G401 (cell line): ENCODE measurements around the gene WBP1. TPM values are rescaled to one million over a fixed set of nuclear protein-coding genes. Genes with fewer than 3 reads are reported as not detected.
"Not testable (repeated sequence)": the region's sequence is repeated elsewhere in the genome, so short reads cannot be mapped to it uniquely, and the experiment has no call there.

Source experiments
- DNase-seq: peaks from one replicate; pipeline ENCODE4 v3.0.0-alpha.2; 2015; ENCODE audit warnings: low spot score
- in situ Hi-C: cut with HindIII; loops from 2 replicates; pipeline ENCODE4 v1.10.0; 2016; ENCODE audit warnings: low sequenced_read_pairs, mixed read lengths
- total RNA-seq: library from RNA; depleted of rRNA; stranded (reverse); fragments of >200 nt; shearing (Covaris generic); gene quantifications from 2 replicates; pipeline ENCODE4 v1.2.3, GENCODE V29; 2014

Gene WBP1
- total RNA-seq, 1 experiment from 2014 or later: 72.2 TPM

DNA sequence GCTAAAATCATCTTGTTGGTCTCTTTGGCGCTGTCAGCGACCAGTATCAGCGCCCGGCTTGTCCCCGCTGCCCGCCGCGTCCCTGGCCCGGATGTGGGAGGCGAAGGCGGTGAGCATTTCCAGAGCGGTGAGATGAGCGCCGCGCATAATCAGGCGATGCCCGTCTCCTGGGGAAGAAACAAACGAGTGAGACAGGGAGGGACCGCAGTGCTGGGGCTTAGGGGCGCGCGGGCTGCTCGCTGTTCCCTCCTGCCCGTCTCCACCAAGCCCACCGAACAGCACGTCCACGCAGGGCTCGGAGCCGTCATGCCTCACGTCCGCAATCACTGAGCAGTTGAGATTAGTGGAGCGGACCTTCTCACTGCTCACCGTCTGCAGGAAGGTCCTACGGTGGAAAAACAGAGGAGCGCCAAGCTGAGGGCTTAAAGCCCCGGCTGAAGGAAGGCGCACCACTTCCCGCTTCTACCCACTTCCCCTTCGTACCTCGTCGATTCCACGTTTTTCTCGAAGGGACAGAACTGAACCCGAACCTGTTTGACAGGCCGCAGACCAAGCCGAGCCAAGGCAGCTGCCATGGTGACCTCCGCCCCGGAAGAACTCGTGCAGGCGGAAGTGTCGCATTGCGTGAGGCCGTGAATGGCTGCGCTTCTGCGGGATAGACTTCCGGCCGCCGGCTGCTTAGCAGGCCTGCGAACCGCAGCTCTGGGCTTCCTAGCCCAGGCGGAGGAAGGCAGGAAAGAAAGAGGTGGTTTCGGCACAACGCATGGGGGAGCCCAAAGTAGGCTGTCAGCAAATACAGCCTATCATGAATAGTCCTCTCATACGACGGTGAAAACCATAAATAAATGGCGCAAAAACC lies 14.1 kb downstream of the WBP1 start, which contains the start of gene MRPL53:
Gene MRPL53 (minus strand): TSS at position 595 of the 859 bp plus-strand sequence. CDS start 20 bp downstream, at position 575.
- in situ Hi-C loops: no loop called here
- peak; percentile 95 for DNase-seq

DNA sequence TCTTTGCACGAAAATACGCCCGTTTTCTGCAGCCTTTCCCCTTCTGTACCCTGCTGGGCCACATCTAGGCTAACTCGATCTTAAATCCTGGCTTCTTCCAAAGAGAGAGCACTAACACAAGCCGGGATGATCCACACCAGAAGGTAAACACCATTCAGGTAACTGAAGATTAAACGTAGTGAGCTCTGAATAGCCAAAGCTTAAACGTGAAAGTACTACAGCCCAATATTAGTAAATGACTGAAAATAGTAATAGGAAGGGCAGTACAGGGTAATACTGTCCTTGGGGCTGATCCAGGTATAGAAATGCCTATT lies 14.7 kb downstream of the WBP1 start:
- in situ Hi-C loops: no loop called here
- DNase-seq: no peak

GRCh38 chr2:74474481-74474880 lies 16.2 kb downstream of the WBP1 start:
- no peak for DNase-seq
- in situ Hi-C loops: no loop called here

- in situ Hi-C loops: no loop called here
- no peak for DNase-seq
These were observed 16.7 kb downstream of the WBP1 start for GRCh38 chr2:74474899-74475298.

- DNase-seq: no peak
- in situ Hi-C loops: no loop called here
These were observed 23.2 kb downstream of the WBP1 start for GRCh38 chr2:74481431-74481830.

DNA sequence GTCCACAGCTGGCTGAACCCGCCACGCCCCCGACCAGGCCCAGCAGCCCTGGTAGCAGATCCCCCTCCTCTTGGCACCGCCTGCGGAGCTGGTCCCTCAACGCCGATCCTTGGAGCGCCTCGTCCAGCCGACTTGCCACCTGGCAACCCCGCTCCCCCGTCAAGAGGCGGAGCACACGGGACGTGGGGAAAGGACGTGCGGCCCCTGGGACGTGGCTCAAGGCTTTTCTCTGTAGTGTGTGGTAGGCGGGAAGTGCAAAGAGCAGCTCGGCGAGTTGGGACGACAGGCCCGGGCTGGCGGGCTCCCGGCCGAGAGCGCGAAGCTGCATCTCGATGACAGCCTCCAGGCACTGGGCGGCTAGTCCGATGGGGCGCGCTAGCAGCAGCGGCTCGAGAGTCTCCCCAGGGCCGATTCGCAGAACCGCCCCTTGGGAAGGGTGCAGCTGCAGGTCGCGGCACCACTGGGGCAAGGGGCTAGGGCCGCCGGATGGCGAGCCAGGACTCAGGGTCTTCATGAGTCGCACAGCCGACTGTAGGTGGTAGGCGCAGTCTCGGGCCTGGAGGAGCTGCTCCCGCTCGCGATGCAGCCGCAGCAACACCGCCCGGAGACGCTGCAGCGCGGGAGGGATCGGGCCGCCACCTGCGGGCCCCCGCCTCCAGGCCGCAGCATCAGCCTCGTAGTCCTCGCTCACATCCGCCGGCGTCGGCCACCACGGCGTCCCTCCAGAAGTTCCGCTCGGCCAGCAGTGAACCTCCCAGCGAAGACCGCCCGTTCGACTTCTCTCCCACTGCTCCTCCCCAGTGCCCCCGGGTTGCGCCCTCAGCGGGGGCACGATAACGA lies 23.9 kb downstream of the WBP1 start:
- in situ Hi-C loops: no loop called here
- DNase-seq: no peak

DNA sequence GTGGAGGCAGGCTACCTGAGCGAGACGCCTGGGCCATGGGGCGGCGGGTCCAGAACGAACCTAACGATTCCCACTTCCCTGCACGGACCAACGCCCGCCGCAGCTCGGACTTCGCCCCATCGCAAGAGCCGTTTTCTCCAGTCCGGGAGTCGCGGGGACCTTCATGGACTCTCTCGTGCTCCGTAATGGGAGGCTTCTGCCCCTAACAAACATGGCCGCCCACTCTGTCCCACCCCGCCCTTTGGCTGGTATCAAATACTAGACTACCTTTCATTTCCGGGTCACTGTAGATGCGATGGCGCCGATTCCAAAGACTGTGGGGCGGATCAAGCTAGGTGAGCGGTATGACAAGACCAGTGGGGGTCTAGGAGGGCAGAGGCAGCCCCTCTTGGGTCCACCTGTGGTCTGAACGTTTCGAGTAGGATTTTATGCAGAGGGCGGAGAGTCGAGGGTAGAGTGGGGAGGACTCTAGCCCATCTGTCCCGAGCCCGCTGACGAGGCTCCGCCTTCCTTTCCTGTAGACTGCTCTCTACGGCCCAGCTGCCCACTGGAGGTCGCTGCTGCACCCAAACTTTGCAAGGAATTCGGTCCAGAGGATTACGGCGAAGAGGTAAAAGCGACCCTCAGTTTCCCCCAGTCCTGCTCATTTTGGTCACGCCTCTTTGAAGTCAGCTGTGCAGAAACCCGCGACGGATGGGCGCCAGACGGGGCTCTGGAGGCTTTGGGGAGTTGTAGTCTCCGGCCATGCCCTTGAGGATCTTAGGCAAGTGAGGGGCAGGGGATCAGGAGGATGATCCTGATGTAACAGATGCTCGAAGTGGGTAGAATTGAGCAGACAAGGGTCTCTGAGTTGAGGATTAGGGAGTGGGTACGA lies 24.8 kb downstream of the WBP1 start, which contains the start of the genes CCDC142 and TTC31:
Gene CCDC142 (minus strand): TSS at position 198 of the 874 bp plus-strand sequence. CDS start 161 bp downstream, at position 37.
Gene TTC31 (plus strand): TSS at position 281 of the 874 bp plus-strand sequence. CDS start 15 bp downstream, at position 296.
- in situ Hi-C loops: no loop called here
- peak; percentile 97 for DNase-seq

DNA sequence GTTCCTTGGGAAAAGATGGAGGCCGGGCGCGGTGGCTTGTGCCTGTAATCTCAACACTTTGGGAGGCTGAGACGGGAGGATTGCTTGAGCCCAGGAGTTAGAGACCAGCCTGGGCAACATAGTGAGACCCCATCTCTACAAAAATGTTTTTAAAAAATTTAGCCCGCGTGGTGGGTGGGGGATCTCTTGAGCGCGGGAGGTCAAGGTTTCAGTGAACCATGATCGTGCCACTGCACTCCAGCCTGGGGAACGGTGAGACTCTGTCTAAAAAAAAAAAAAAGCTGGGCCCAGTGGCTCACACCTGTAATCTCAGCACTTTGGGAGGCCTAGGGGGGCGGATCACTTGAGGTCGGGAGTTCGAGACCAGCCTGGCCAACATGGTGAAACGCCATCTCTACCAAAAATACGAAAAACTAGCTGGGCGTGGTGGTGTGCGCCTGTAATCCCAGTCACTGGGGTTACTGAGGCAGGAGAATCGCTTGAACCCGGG lies 25.5 kb downstream of the WBP1 start:
- DNase-seq, in situ Hi-C loops: not testable (repeated sequence)

DNA sequence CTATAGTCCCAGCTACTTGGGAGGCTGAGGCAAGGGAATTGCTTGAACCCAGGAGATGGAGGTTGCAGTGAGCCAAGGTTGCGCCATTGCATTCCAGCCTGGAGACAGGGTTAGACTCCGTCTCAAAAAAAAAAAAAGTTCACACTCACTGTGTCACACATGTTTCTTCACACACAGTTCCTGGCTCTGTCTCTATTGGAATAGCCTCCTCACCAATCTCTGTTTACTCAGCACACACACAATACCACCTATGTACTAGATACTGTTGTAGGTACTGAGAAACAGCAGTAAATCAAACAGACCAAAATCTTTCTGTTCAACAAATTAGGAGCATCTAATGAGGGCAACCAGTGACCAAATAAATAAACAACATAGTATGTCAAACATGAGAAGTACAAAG lies 27.9 kb downstream of the WBP1 start:
- in situ Hi-C loops: no loop called here
- no peak for DNase-seq

- in situ Hi-C loops: no loop called here
- DNase-seq: no peak
These were observed 30.6 kb downstream of the WBP1 start for GRCh38 chr2:74488643-74489481.

GRCh38 chr2:74489906-74490305 lies 31.7 kb downstream of the WBP1 start:
- no peak for DNase-seq
- in situ Hi-C loops: no loop called here

- in situ Hi-C loops: no loop called here
- DNase-seq: no peak
These were observed 33.7 kb downstream of the WBP1 start for GRCh38 chr2:74491648-74492544.

GRCh38 chr2:74493546-74493945 lies 35.3 kb downstream of the WBP1 start:
- in situ Hi-C loops: no loop called here
- DNase-seq: no peak

DNA sequence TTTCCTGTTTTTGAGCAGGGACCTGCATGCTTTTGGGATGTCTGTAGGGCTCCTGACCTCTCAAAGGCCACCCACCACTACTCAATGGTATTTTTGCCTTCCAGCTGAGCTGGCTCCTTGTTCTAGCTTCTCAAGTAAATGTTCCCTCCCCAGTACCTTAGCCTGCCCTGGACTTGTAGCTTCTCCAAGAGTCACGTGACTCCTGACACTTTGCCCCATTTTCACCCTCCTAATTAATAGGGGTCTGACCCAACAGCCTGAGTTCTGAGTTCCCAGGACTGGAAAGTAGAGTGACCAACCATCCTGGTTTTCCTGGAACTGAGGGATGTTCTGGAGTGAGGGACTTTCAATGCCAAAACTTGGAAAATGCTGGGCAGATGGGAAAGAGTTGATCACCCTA lies 37.2 kb downstream of the WBP1 start:
- no peak for DNase-seq
- in situ Hi-C loops: no loop called here

DNA sequence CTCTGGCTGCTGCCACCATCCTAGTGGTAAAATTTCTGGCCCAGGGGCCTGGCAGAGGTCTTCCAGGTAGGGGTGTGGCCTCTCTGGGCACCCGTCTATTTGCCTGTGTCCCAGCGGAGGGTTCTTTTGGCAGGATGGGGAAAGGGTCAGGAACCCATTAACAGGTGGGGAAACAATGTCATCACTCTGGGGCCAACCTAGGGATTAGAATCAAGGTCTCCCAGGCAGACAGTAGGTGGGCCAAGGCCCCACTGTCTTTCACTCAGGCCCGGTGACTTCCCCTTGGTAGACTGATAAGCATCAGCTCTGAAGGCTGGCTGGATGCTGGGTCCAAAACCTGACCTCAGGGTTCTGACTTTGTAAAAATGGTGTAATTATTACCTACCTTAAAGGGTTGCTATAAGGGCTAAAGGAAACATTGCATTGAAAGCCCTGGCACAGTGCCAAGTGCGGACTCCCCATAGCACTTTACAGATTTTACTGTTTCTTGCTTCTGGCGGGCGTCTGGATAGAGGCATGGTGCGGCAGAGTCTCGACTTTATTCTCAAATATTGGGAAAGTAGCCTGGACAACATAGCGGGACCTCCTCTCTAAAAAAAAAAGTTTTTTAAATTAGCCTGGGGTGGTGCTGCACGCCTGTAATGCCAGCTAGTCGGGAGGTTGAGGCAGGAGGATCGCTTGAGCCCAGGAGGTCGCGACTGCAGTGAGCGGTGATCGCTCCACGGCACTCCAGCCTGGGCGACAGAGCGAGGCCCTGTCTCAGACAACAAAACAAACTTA lies 38.9 kb downstream of the WBP1 start:
- no peak for DNase-seq
- in situ Hi-C loops: no loop called here

DNA sequence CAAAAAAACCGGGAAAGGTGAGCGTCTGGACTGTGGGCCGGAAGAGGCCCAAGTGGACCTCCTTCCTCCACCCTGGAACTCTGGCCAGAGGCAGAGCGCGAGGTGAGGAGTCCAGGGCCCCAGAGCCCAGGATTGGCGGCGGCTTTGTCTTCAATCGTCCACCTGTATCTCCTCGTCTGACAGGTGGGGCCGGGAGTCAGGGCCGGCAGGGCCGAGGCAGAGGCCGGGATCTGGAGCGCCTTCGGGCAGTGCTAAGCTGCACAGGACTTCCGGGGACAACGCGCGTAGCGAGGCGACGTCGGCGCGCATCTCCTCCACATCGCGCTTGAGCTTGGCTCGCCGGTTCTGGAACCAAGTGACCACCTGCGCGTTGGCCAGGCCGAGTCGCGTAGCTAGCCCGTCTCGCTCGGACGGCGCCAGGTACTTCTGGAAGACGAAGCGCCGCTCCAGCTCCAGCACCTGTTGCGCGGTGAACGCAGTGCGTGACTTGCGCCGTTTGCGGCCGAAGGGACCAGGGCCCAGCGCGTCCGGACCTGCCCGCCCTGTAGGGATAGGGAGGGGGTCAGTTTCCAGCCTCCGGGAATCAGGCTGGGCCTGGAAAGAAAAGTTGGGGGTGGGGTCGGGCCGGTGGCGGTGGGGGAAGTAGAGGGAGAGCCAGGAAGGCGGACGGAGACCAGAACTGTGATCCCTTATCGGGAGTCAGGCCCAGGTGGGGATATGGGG lies 39.7 kb downstream of the WBP1 start:
- in situ Hi-C loops: no loop called here
- no peak for DNase-seq
